Measurements from ENCODE around the gene MSL1.

Gene MSL1

GRCh38 chr17:40122136-40122998, 596 bp downstream of the MSL1 start:
- Histone ChIP-seq H3K27me3 (ENCODE audit: insufficient read depth, low read length) (no peaks in the 10 kb centered on the region), H3K36me3 (ENCODE audit: insufficient read depth, low read length) (peaks cover 7% of the 10 kb centered on the region), H2AFZ (ENCODE audit: low read length, unreplicated experiment) (peak overlapping the region; percentile 66), H3K4me1 (ENCODE audit: control insufficient read depth, insufficient read depth, low read length, unreplicated experiment) (peaks cover 12% of the 10 kb centered on the region), H3K79me2 (ENCODE audit: control insufficient read depth, insufficient read depth, low read length, unreplicated experiment) (peaks cover 68% of the 10 kb centered on the region), H3K27ac (ENCODE audit: low read depth, low read length) (peak overlapping the region; percentile 83), H3K4me3 (ENCODE audit: low read depth, low read length) (peak overlapping the region; percentile 86)

GRCh38 chr17:40122999-40123810, 1.4 kb downstream of the MSL1 start:
- H3K4me3 ChIP-seq (ENCODE audit: low read depth, low read length): peak overlapping the region; percentile 86
- H3K27ac ChIP-seq (ENCODE audit: low read depth, low read length): peak overlapping the region; percentile 54
- peaks cover 12% of the 10 kb centered on the region for H3K4me1 ChIP-seq (ENCODE audit: control insufficient read depth, insufficient read depth, low read length, unreplicated experiment)
- H3K79me2 ChIP-seq (ENCODE audit: control insufficient read depth, insufficient read depth, low read length, unreplicated experiment): peaks cover 73% of the 10 kb centered on the region
- no peaks in the 10 kb centered on the region for H3K27me3 ChIP-seq (ENCODE audit: insufficient read depth, low read length)
- H3K36me3 ChIP-seq (ENCODE audit: insufficient read depth, low read length): peaks cover 10% of the 10 kb centered on the region
- H2AFZ ChIP-seq (ENCODE audit: low read length, unreplicated experiment): no peak overlapping the region

- Histone ChIP-seq H3K27ac (ENCODE audit: low read depth, low read length) (no peak overlapping the region), H3K27me3 (ENCODE audit: insufficient read depth, low read length) (no peaks in the 10 kb centered on the region), H3K4me3 (ENCODE audit: low read depth, low read length) (peak overlapping the region; percentile 86), H3K4me1 (ENCODE audit: control insufficient read depth, insufficient read depth, low read length, unreplicated experiment) (peaks cover 12% of the 10 kb centered on the region), H3K36me3 (ENCODE audit: insufficient read depth, low read length) (peaks cover 10% of the 10 kb centered on the region), H3K79me2 (ENCODE audit: control insufficient read depth, insufficient read depth, low read length, unreplicated experiment) (peaks cover 73% of the 10 kb centered on the region), H2AFZ (ENCODE audit: low read length, unreplicated experiment) (no peak overlapping the region)
Measured at GRCh38 chr17:40123811-40124114, 2.0 kb downstream of the MSL1 start.

GRCh38 chr17:40124279-40125141, 2.7 kb downstream of the MSL1 start:
- Histone ChIP-seq H3K27me3 (ENCODE audit: insufficient read depth, low read length) (no peaks in the 10 kb centered on the region), H2AFZ (ENCODE audit: low read length, unreplicated experiment) (no peak overlapping the region), H3K27ac (ENCODE audit: low read depth, low read length) (no peak overlapping the region), H3K36me3 (ENCODE audit: insufficient read depth, low read length) (peaks cover 17% of the 10 kb centered on the region), H3K4me1 (ENCODE audit: control insufficient read depth, insufficient read depth, low read length, unreplicated experiment) (peaks cover 12% of the 10 kb centered on the region), H3K79me2 (ENCODE audit: control insufficient read depth, insufficient read depth, low read length, unreplicated experiment) (peaks cover 77% of the 10 kb centered on the region), H3K4me3 (ENCODE audit: low read depth, low read length) (peak overlapping the region; percentile 86)

- Histone ChIP-seq H3K36me3 (ENCODE audit: insufficient read depth, low read length) (peaks cover 53% of the 10 kb centered on the region), H3K4me1 (ENCODE audit: control insufficient read depth, insufficient read depth, low read length, unreplicated experiment) (peaks cover 4% of the 10 kb centered on the region), H3K4me3 (ENCODE audit: low read depth, low read length) (no peak overlapping the region), H3K27ac (ENCODE audit: low read depth, low read length) (no peak overlapping the region), H2AFZ (ENCODE audit: low read length, unreplicated experiment) (no peak overlapping the region), H3K79me2 (ENCODE audit: control insufficient read depth, insufficient read depth, low read length, unreplicated experiment) (peaks cover 57% of the 10 kb centered on the region), H3K27me3 (ENCODE audit: insufficient read depth, low read length) (no peaks in the 10 kb centered on the region)
Measured at GRCh38 chr17:40129498-40129897, 7.7 kb downstream of the MSL1 start.

GRCh38 chr17:40130352-40131042, 8.7 kb downstream of the MSL1 start:
- Histone ChIP-seq H3K4me3 (ENCODE audit: low read depth, low read length) (no peak overlapping the region), H3K4me1 (ENCODE audit: control insufficient read depth, insufficient read depth, low read length, unreplicated experiment) (no peaks in the 10 kb centered on the region), H3K27ac (ENCODE audit: low read depth, low read length) (peak overlapping the region; percentile 31; the same call in 1 of the 2 replicates), H2AFZ (ENCODE audit: low read length, unreplicated experiment) (no peak overlapping the region), H3K79me2 (ENCODE audit: control insufficient read depth, insufficient read depth, low read length, unreplicated experiment) (peaks cover 50% of the 10 kb centered on the region), H3K36me3 (ENCODE audit: insufficient read depth, low read length) (peaks cover 63% of the 10 kb centered on the region), H3K27me3 (ENCODE audit: insufficient read depth, low read length) (no peaks in the 10 kb centered on the region)

- Histone ChIP-seq H3K79me2 (ENCODE audit: control insufficient read depth, insufficient read depth, low read length, unreplicated experiment) (peaks cover 29% of the 10 kb centered on the region), H3K27me3 (ENCODE audit: insufficient read depth, low read length) (no peaks in the 10 kb centered on the region), H3K36me3 (ENCODE audit: insufficient read depth, low read length) (peaks cover 63% of the 10 kb centered on the region), H2AFZ (ENCODE audit: low read length, unreplicated experiment) (no peak overlapping the region), H3K4me1 (ENCODE audit: control insufficient read depth, insufficient read depth, low read length, unreplicated experiment) (peaks cover 3% of the 10 kb centered on the region), H3K4me3 (ENCODE audit: low read depth, low read length) (no peak overlapping the region), H3K27ac (ENCODE audit: low read depth, low read length) (no peak overlapping the region)
Measured at GRCh38 chr17:40134184-40134583, 12.4 kb downstream of the MSL1 start.

- no peak overlapping the region for H3K4me3 ChIP-seq (ENCODE audit: low read depth, low read length)
- H2AFZ ChIP-seq (ENCODE audit: low read length, unreplicated experiment): no peak overlapping the region
- H3K79me2 ChIP-seq (ENCODE audit: control insufficient read depth, insufficient read depth, low read length, unreplicated experiment): peaks cover 25% of the 10 kb centered on the region
- H3K4me1 ChIP-seq (ENCODE audit: control insufficient read depth, insufficient read depth, low read length, unreplicated experiment): peaks cover 7% of the 10 kb centered on the region
- no peak overlapping the region; the same call in 1 of the 2 replicates for H3K27ac ChIP-seq (ENCODE audit: low read depth, low read length)
- H3K36me3 ChIP-seq (ENCODE audit: insufficient read depth, low read length): peaks cover 51% of the 10 kb centered on the region
- no peaks in the 10 kb centered on the region for H3K27me3 ChIP-seq (ENCODE audit: insufficient read depth, low read length)
Measured at GRCh38 chr17:40135817-40136216, 14.0 kb downstream of the MSL1 start.

- Histone ChIP-seq H3K79me2 (ENCODE audit: control insufficient read depth, insufficient read depth, low read length, unreplicated experiment) (peaks cover 34% of the 10 kb centered on the region), H3K27ac (ENCODE audit: low read depth, low read length) (peak overlapping the region; percentile 72), H3K36me3 (ENCODE audit: insufficient read depth, low read length) (peaks cover 41% of the 10 kb centered on the region), H2AFZ (ENCODE audit: low read length, unreplicated experiment) (peak overlapping the region; percentile 98), H3K4me1 (ENCODE audit: control insufficient read depth, insufficient read depth, low read length, unreplicated experiment) (peaks cover 18% of the 10 kb centered on the region), H3K4me3 (ENCODE audit: low read depth, low read length) (peak overlapping the region; percentile 97), H3K27me3 (ENCODE audit: insufficient read depth, low read length) (no peaks in the 10 kb centered on the region)
Measured at GRCh38 chr17:40139566-40140058, 17.8 kb downstream of the MSL1 start.

All from ACC112 (cell line).